ENCODE data around the gene CCDC54.

CCDC54 gene

DNA sequence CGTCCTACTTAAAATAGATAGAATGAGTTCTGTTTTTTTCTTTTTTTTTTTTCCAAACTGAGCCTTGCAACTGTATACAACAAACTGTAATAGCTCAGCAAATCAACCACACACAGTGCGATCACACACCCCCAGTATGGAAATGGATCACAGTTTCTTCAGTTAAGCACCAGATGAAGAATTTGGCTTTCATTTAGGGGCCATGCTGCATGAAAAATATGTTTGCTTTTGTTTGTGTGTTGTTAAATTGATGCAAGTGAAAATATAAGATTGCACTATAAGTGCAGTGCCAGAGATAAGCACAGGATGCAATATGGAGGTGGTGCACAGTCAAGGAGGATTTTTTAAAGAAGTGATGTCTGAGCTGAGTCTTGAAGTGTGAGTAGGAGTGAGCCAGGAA lies 17.8 kb downstream of the CCDC54 start:
- DNase-seq, result no peak

DNA sequence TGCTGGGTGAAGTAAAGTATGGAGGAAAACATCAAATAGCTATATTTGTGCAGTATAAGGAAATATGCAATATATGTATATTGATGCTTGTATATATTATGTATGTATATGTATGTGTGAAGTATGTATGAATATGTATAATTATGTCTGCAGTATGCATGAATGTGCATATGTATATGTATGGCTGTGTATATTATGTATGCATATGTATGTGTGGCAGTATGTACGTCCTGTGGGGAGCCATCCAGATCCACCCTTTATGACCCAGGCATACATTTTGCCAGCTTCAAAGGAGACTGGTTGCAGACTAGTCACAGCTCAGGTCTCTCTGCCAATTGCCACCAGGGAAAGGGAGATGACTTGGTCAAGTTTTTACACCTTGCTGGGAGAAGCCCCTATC lies 24.1 kb downstream of the CCDC54 start:
- DNase-seq, result no peak

DNA sequence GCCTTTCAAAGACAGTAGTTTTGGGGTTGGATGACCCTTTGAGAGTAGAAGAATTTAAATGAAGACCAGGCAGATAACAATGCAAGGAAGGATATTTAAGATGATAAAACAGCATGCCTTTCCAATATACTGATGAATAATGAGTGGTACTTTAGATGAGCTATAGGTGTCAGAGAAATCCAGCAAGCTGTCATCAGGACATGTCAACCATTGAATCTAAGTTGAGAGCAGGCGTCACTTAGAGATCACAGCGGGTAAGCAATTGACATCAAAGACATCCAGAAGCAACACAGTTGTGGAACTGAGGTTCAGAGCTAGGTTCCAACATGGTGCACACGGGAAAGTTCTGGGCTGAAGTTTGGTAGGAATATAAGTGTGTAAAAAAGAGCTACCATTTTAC lies 25.0 kb downstream of the CCDC54 start:
- DNase-seq, result no peak

DNA sequence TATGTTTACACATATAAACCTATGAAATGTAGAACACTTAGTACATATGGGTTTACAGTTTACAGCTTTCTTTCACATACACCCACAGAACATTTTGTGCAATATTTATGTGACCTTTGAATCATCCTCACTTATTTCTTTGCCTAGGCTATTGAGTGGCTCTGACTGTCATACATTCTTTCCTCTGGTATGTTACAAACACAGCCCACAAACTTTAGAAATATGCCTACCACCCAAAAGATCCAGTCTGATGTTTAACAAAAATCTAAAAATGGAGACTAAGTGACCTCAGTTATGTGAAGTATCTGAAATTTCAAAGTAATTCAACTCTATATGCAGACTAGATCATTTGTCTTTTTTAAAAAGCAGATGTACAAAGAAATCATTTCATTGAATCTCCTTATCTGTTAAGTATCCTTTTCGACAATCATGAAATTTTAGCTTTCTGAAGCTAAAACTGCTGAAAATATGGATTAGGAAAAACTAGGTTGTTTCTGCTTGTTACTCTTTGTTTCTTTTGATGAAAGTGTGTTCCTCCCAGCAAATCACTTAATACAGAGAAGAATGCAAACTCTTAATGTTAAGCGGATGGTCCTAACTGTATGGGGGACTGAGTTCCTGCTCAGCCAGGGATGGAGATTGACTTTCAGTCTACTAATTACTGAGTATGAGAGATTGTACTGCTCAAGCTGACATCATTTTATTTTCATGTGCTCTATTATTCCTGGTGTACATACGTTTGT lies 27.7 kb downstream of the CCDC54 start:
- DNase-seq, result peak; percentile 84

DNA sequence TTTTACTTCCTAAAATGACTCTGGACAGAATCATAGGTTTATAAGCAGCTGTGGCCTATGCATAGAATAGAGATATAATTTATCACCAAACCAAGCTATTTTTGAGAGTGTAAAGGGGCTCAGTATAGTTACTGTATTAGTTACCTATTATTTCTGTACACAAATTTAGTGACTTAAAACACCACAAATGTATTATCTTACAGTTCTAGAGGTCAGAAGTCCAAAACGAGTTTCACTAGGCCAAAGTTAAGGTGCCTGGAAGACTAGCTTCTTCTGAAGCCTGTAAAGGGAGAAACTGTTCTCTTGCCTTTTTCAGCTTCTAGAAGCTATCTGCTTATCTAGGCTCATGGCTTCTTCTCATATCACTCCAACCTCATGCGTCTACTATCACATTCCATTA lies 30.1 kb downstream of the CCDC54 start:
- DNase-seq, result no peak

DNA sequence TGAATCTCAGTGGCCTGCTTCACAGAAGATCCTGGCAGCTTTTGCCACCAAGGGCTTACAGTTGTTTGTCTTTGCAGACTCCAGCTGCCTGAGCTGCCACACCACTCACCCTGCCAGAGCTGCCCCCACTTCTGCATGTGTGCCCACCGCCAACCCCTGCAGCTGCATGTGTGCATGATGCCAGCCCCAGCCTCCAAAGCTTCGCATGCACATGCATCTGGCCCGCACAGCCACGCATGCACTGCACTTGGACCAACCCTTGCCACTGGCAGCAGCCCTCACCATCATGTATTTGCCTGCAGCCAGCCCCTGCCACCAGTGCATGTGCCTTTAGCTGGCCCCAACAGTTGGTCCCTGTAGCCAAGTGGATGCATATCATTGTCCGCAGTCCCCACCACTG lies 31.3 kb downstream of the CCDC54 start:
- DNase-seq, result no peak

DNA sequence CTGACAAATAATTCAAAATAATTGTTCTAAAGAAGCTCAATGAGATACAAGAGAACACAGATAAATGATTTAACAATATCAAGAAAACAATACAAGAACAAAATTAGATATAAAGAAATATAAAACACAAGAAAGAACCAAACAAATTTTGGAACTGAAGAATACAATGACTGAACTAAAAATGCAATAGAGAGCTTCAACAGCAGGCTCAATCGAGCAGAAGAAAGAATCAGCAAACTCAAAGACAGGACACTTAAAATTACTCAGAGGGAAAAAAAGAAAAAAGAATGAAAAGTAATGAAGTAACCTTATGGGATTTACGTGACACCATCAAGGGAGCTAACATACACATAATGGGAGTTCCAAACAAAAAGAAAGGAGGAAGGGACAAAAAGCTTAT lies 32.1 kb downstream of the CCDC54 start:
- no peak for DNase-seq

DNA sequence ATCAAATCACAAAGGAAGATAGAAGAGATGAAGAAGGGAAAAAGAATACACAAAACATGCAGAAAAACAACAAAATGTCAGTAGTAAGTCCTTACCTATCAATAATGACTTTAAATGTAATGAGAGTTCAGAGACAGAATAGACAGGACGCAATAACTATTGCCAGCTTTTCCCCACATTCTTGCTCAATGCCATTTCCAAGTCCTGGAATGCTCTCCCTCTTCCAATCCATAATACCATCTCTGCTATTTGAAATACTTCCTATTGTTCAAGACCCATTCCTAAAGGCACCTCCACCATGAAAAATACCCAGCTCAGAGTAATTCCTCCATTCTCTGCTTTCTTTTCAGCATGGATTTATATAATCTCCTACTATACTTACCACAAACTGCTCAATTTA lies 33.4 kb downstream of the CCDC54 start:
- no peak for DNase-seq

DNA sequence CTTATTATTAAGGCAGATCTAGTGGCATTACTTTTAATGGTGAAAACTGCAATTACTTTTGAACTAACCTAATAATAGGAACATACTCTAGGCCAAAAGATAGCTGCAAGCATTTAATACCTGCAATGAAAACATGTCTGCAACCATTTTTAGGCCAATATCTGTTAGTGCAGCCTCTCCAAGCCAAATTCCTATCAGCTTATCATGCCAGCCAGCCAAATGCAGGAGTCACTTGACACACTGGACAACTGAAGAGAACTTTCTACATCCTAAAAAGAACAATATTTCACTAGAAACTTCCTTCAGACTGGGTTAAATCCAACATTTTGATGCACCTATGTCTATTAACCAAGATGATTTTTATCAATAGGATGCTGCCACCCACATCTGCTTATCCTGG lies 33.8 kb downstream of the CCDC54 start:
- no peak for DNase-seq

DNA sequence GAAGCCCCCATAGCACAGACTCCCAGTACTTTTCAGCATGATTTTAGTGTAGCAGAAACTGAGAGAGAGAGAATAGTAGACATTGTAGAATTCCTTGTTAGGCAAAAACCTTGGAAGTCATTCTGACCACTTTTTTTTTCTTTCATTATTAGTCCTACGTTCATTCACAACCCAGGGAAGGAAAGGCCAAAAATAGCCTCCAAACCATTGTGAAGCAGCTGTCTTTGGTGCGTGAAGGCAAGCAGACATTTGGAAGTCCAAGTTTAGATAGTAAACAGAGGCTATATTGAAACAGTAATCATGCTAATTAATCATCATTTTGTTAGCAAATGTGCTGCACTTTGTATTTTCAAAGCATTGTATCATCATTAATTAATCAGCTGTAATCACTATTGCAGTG lies 34.5 kb downstream of the CCDC54 start:
- DNase-seq, result no peak

DNA sequence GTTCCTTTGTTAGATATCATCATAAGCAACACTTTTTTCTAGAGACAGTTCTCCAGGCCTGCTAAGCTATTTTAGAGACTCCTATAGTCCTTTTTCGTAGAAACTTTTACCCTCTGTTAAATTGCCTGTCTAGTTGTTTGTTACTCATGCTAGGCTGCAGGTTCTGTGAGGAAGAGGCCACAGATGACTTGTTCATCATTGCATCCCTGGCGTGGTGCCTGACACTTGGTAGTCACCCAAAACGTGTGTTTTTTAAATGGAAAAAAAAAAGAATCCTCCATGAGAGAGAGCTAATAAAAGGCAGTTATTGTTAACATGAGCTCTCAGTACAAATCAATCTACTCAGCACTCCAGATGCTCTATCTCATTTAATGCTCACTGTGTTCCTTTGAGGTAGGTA lies 35.1 kb downstream of the CCDC54 start:
- DNase-seq, result peak; percentile 58

DNA sequence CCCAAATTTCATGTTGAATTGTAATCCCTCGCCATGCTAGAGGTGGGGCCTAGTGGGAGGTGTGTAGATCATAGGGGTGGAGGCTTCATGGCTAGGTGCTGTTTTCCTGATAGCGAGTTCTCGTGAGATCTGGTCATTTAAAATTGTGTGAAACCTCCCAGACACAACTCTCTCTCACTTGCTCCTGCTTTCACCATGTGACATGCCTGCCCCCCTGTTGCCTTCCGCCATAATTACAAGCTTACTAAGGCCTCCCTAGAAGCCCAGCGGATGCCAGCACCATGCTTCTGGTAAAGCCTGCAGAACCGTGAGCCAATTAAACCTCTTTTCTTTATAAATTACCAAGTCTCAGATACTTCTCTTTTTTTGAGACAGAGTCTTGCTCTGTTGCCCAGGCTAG lies 36.0 kb downstream of the CCDC54 start:
- DNase-seq, result no peak

DNA sequence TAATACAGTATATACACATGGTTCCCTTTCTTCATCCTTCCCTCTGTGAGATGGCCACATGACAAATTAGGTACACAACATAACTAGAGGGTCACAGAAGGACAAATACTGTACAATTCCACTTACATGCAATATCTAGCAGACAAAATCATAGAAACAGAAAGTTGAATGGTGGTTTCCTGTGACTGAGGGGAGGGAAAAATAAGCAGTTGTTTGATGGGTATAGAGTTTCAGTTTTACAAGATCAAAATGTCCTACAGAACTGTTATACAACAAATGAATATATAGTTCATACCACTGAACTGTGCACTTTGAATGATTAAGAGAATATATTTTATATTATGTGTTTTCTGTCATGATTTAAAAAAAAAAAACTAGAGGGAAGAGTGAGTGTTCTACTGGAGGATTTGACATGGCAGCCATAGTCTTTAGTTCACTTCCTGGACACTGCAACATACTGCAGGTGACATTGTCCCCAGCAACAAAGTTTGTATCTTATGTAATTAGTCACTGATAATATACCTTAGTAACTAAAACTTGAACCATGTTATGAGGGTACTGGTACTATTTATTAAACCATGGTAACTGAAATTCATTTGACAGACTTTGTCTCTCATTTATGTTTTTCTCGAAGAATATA lies 37.2 kb downstream of the CCDC54 start:
- DNase-seq, result no peak

DNA sequence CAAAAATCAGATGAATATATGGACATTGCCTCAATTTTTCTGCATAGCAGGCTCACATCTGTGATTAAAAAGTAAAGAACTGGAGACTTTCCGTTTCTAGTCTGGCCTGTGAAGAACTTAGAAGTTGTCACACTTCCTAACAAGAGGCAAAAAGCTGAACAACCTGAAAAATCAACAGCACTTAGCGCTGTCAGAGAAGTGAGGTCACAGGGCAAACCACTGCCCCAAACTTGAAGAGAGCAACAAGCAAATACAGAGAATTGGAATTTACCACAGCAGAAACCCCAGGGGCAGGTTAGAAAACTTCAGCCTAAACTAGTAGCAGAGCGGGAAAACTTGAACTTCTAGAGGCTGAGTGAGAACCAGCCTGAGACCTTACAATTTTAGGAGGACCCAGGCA lies 38.9 kb downstream of the CCDC54 start:
- peak; percentile 41 for DNase-seq

DNA sequence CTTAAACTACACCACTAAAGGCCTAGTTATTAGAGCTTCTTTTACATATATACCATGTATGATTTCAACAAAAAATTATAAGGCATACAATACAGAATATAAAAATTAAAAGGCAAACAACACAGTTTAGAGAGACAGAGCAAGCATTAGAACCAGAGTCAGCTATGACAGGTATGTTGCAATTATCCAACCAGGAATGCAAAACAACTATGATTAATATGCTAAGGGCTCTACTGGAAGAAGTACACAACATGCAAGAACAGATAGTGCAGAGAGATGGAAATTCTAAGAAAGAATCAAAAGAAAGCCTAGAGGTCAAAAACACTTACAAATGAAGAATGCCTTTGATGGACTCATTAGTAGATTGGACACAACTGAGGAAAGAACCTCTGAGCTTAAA lies 39.6 kb downstream of the CCDC54 start:
- peak; percentile 37 for DNase-seq

DNA sequence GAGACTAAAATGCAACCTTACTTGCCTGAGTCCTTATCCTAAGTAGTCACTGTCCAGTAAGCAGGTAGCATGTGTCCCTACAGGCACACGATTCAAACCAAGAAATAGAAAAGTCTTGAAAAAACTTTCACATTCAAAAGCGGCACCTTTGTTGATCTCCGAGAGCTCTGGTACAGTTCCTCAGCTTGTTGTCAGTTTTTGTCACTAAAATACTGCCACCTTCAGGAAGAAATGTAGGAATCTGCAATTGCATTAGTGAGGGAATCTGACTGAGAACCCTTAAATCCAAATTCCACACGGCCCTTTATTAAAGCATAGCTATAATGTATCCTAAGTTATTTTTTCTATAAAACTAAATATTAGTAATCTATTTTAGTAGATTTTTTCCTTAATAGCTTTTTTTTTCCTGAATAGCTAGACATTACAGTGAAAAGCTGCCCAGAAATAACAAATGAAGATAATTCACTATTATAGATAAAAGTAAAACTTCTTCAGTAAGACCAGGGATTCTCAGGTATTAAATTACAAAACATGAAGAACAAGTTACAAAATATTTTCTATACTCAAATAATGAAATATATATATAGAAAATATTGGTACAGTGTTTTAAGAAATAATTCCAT lies 44.0 kb downstream of the CCDC54 start:
- peak; percentile 75 for DNase-seq

DNA sequence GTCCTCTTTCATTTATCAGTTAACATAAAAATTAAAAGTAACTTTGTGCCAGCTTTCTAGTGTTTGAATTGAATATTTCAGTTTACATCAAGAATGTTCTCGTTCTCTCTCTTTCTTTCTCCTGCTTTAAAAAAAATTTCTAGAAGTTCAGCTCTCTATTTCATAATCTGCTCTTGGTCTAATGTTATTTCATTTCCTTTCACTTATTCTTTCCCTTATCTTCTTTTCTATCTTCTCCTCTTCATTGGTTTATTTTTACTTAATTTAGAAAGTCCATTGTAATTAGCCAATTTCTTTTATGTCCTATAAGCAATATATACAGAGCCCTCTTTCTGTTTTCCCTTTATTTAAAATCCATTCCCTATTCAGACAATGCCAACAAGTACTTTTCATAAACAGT lies 44.6 kb downstream of the CCDC54 start:
- DNase-seq, result no peak

DNA sequence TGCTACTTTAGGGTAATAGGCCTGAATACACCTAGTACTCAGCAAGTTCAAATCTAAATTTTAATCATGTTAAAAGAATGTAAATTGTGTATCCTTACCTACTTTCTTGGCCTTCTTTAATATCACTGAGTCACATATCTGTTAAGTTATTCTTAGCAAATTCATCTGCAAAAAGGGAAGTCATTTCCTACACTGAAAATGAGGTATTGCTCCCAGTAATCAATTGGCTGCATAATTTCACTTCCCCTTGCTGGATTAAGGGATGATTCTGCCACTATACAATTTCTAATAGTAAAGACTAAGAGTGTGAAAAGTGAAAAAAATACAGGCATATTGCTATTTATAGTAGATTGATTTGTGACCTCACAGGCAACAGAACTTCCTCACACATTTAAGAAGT lies 47.8 kb downstream of the CCDC54 start:
- no peak for DNase-seq

DNA sequence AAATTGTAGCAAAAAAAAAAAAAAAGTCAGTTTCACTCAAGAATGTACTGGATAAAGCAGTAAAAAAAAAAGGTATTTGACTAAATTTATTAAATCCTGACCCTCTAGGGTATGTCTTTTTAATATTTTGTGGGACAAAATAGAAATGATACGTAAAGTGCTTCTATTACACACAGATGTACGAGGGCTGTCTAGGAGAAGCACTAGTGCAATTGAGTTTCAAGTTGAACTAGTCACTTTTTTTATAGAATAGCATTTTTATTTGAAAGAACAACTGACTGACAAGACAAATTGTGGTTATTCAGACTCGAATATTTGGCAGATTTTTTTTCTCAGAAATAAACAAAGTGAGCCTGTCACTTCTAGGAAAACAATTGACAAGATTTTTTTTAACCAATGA lies 49.0 kb downstream of the CCDC54 start:
- DNase-seq, result no peak

Data from EL (cell line).